Mesenchymal stem cell (in vitro differentiated cells and primary cell): ENCODE results near the gene CXCL5.

ENCODE experiments used
- DNase-seq: peaks from one replicate; pipeline ENCODE4 v3.0.0-alpha.2; 2013
- H2AFZ ChIP-seq: one replicate; pipeline ENCODE4 v1.6.1; 2013; ENCODE audit warnings: low read depth, mild to moderate bottlenecking, control low read depth, inconsistent platforms, low read length, moderate library complexity
- H2AK5ac ChIP-seq: 2 replicates; pipeline ENCODE4 v1.6.1; 2013; ENCODE audit warnings: low read length, moderate library complexity, mild to moderate bottlenecking, inconsistent platforms; ENCODE audit not compliant: severe bottlenecking
- H2BK120ac ChIP-seq: one replicate; pipeline ENCODE4 v1.6.1; 2013; ENCODE audit warnings: low read depth, mild to moderate bottlenecking, inconsistent platforms, low read length, moderate library complexity
- H2BK12ac ChIP-seq, 2 experiments: one replicate each; pipeline ENCODE4 v1.6.1; 2013; ENCODE audit warnings: inconsistent platforms in 2 of 2, low read length in 2 of 2, mild to moderate bottlenecking in 2 of 2, moderate library complexity in 2 of 2, control low read depth in 1 of 2
- H2BK15ac ChIP-seq: one replicate; pipeline ENCODE4 v1.6.1; 2013; ENCODE audit warnings: mild to moderate bottlenecking, low read depth, inconsistent platforms; ENCODE audit not compliant: poor library complexity, severe bottlenecking
- H2BK5ac ChIP-seq: 2 replicates; pipeline ENCODE4 v1.6.1; 2013; ENCODE audit warnings: low read depth, mild to moderate bottlenecking, low read length, control low read depth, inconsistent platforms; ENCODE audit not compliant: poor library complexity, severe bottlenecking
- H3K14ac ChIP-seq, 2 experiments: one replicate each; pipeline ENCODE4 v1.6.1; 2013; ENCODE audit warnings: inconsistent platforms in 2 of 2, low read length in 2 of 2, control low read depth in 1 of 2, mild to moderate bottlenecking in 1 of 2, moderate library complexity in 1 of 2
- H3K18ac ChIP-seq, 2 experiments: one replicate each; pipeline ENCODE4 v1.6.1; 2013; ENCODE audit warnings: inconsistent platforms in 2 of 2, low read length in 2 of 2, control low read depth in 1 of 2, low read depth in 1 of 2, mild to moderate bottlenecking in 1 of 2
- H3K23ac ChIP-seq, 2 experiments: one replicate each; pipeline ENCODE4 v1.6.1; 2013; ENCODE audit warnings: inconsistent platforms in 2 of 2, low read length in 2 of 2, mild to moderate bottlenecking in 2 of 2, moderate library complexity in 2 of 2, control low read depth in 1 of 2
- H3K27ac ChIP-seq: 2 replicates; pipeline ENCODE4 v1.5.1; 2013; ENCODE audit warnings: mild to moderate bottlenecking, moderate library complexity, low read length, control low read depth, inconsistent platforms; ENCODE audit not compliant: poor library complexity, severe bottlenecking
- H3K27me3 ChIP-seq, 2 experiments: 2 replicates each; pipeline versions ENCODE4 v1.6.1 to v1.7.0; 2013; ENCODE audit warnings: low read length in 2 of 2, mild to moderate bottlenecking in 2 of 2, moderate library complexity in 2 of 2, control low read depth in 1 of 2, inconsistent platforms in 1 of 2; ENCODE audit not compliant: control insufficient read depth in 1 of 2, insufficient read depth in 1 of 2
- H3K36me3 ChIP-seq, 2 experiments: 2 replicates each; pipeline versions ENCODE4 v1.6.1 to v1.7.0; 2013; ENCODE audit warnings: low read length in 2 of 2, control low read depth in 1 of 2, inconsistent platforms in 1 of 2, low read depth in 1 of 2, mild to moderate bottlenecking in 1 of 2; ENCODE audit not compliant: insufficient read depth in 2 of 2, control insufficient read depth in 1 of 2
- H3K4ac ChIP-seq, 2 experiments: one replicate each; pipeline ENCODE4 v1.6.1; 2013; ENCODE audit warnings: inconsistent platforms in 2 of 2, low read length in 2 of 2, mild to moderate bottlenecking in 2 of 2, moderate library complexity in 2 of 2, control low read depth in 1 of 2, low read depth in 1 of 2
- H3K4me1 ChIP-seq: 2 replicates; pipeline ENCODE4 v1.6.1; 2013; ENCODE audit warnings: low read depth, low read length, control low read depth; ENCODE audit not compliant: control insufficient read depth, insufficient read depth
- H3K4me2 ChIP-seq: 2 replicates; pipeline ENCODE4 v1.6.1; 2013; ENCODE audit warnings: low read length, mild to moderate bottlenecking, inconsistent platforms; ENCODE audit not compliant: poor library complexity, severe bottlenecking
- H3K4me3 ChIP-seq, 2 experiments: 2 replicates each; pipeline versions ENCODE4 v1.5.1 to v1.7.0; 2013; ENCODE audit warnings: low read length in 2 of 2, mild to moderate bottlenecking in 2 of 2, control low read depth in 1 of 2, low read depth in 1 of 2; ENCODE audit not compliant: insufficient read depth in 1 of 2
- H3K79me1 ChIP-seq: replicated peaks from 2 replicates; pipeline ENCODE4 v1.6.1; 2013; ENCODE audit warnings: mild to moderate bottlenecking, control low read depth, low read length, inconsistent platforms; ENCODE audit not compliant: poor library complexity, severe bottlenecking
- H3K9ac ChIP-seq: 2 replicates; pipeline ENCODE4 v1.7.0; 2013; ENCODE audit warnings: mild to moderate bottlenecking, low read length, moderate library complexity
- H3K9me3 ChIP-seq: 2 replicates; pipeline ENCODE4 v1.7.0; 2013; ENCODE audit warnings: mild to moderate bottlenecking, low read length; ENCODE audit not compliant: control insufficient read depth
- H4K8ac ChIP-seq: one replicate; pipeline ENCODE4 v1.6.1; 2013; ENCODE audit warnings: inconsistent platforms, mild to moderate bottlenecking, low read length, moderate library complexity
- H4K91ac ChIP-seq: one replicate; pipeline ENCODE4 v1.6.1; 2013; ENCODE audit warnings: mild to moderate bottlenecking, low read length, inconsistent platforms
- WGBS: methylation state at CpG from one replicate; pipeline ENCODE4 v1.1.7; 2013; ENCODE audit warnings: mixed read lengths; 5-methylcytosine and 5-hydroxymethylcytosine counted together

Gene CXCL5

GRCh38 chr4:73970945-73971344 lies 27.5 kb downstream of the CXCL5 start:
- H2AFZ ChIP-seq = no peak overlapping the region
- no peak overlapping the region for H2AK5ac ChIP-seq
- no peaks in the 10 kb centered on the region for H3K27me3 ChIP-seq
- H3K18ac ChIP-seq = no peak overlapping the region
- H2BK120ac ChIP-seq = no peak overlapping the region
- H2BK5ac ChIP-seq = no peak overlapping the region
- no peak overlapping the region for H3K4me3 ChIP-seq
- no peak overlapping the region for H3K14ac ChIP-seq
- no peak overlapping the region for H2BK15ac ChIP-seq
- H3K9me3 ChIP-seq = peaks cover 36% of the 10 kb centered on the region
- no peaks in the 10 kb centered on the region for H3K79me1 ChIP-seq
- no peak overlapping the region for H2BK12ac ChIP-seq
- no peak overlapping the region for H3K27ac ChIP-seq
- no peaks in the 10 kb centered on the region for H3K36me3 ChIP-seq
- H4K91ac ChIP-seq = no peak overlapping the region
- no peak overlapping the region for H3K4me2 ChIP-seq
- H3K23ac ChIP-seq = no peak overlapping the region
- no peaks in the 10 kb centered on the region for H3K4me1 ChIP-seq
- H3K4ac ChIP-seq = no peak overlapping the region
- no peak overlapping the region for H3K9ac ChIP-seq
- no peak for DNase-seq
- no peak overlapping the region for H4K8ac ChIP-seq

GRCh38 chr4:73970011-73970410 lies 28.5 kb downstream of the CXCL5 start:
- Histone ChIP-seq H3K18ac (no peak overlapping the region), H3K27me3 (no peaks in the 10 kb centered on the region), H3K27ac (no peak overlapping the region), H2BK12ac (no peak overlapping the region), H4K91ac (no peak overlapping the region), H3K4me1 (no peaks in the 10 kb centered on the region), H4K8ac (no peak overlapping the region), H3K9me3 (peaks cover 36% of the 10 kb centered on the region), H3K4me2 (no peak overlapping the region), H3K4me3 (no peak overlapping the region), H2AK5ac (no peak overlapping the region), H2AFZ (no peak overlapping the region), H3K9ac (no peak overlapping the region), H3K23ac (no peak overlapping the region), H3K36me3 (no peaks in the 10 kb centered on the region), H2BK120ac (no peak overlapping the region), H2BK15ac (no peak overlapping the region), H2BK5ac (no peak overlapping the region), H3K4ac (no peak overlapping the region), H3K79me1 (no peaks in the 10 kb centered on the region), H3K14ac (no peak overlapping the region)
- WGBS = no CpG with 5 or more reads among the region's 1 CpG
- no peak for DNase-seq

GRCh38 chr4:73967866-73968265 lies 30.6 kb downstream of the CXCL5 start:
- no peaks in the 10 kb centered on the region for H3K27me3 ChIP-seq
- no peak overlapping the region for H2AK5ac ChIP-seq
- H3K27ac ChIP-seq = no peak overlapping the region
- H3K23ac ChIP-seq = no peak overlapping the region
- H2BK12ac ChIP-seq = no peak overlapping the region
- H3K9me3 ChIP-seq = peaks cover 44% of the 10 kb centered on the region
- no peaks in the 10 kb centered on the region for H3K36me3 ChIP-seq
- DNase-seq = no peak
- H3K18ac ChIP-seq = no peak overlapping the region
- no peak overlapping the region for H4K8ac ChIP-seq
- H2BK120ac ChIP-seq = no peak overlapping the region
- H3K9ac ChIP-seq = no peak overlapping the region
- H3K4ac ChIP-seq = no peak overlapping the region
- no peak overlapping the region for H2AFZ ChIP-seq
- H3K14ac ChIP-seq = no peak overlapping the region
- no peak overlapping the region for H2BK5ac ChIP-seq
- no peaks in the 10 kb centered on the region for H3K4me1 ChIP-seq
- no peak overlapping the region for H3K4me3 ChIP-seq
- no peak overlapping the region for H4K91ac ChIP-seq
- no peaks in the 10 kb centered on the region for H3K79me1 ChIP-seq
- no peak overlapping the region for H3K4me2 ChIP-seq
- H2BK15ac ChIP-seq = no peak overlapping the region

GRCh38 chr4:73964862-73965611 lies 33.4 kb downstream of the CXCL5 start:
- 59% methylated on average over 7 of the region's 7 CpGs for WGBS
- peak; percentile 22 for DNase-seq
- no peak overlapping the region for H3K4me3 ChIP-seq

More at GRCh38 chr4:73964862-73965611, 33.4 kb downstream of the CXCL5 start:
- H2BK12ac ChIP-seq = no peak overlapping the region
- H3K36me3 ChIP-seq = no peaks in the 10 kb centered on the region
- no peak overlapping the region for H3K9ac ChIP-seq
- H3K4me2 ChIP-seq = no peak overlapping the region
- H3K4me1 ChIP-seq = no peaks in the 10 kb centered on the region
- H3K27ac ChIP-seq = no peak overlapping the region
- no peak overlapping the region for H2AFZ ChIP-seq
- H2BK120ac ChIP-seq = no peak overlapping the region
- H4K91ac ChIP-seq = no peak overlapping the region
- H3K4ac ChIP-seq = no peak overlapping the region
- H4K8ac ChIP-seq = no peak overlapping the region
- H3K23ac ChIP-seq = no peak overlapping the region
- no peaks in the 10 kb centered on the region for H3K79me1 ChIP-seq
- H3K27me3 ChIP-seq = no peaks in the 10 kb centered on the region
- no peak overlapping the region for H3K18ac ChIP-seq
- H2BK5ac ChIP-seq = no peak overlapping the region
- H3K14ac ChIP-seq = no peak overlapping the region
- H3K9me3 ChIP-seq = peaks cover 37% of the 10 kb centered on the region
- H2AK5ac ChIP-seq = no peak overlapping the region
- no peak overlapping the region for H2BK15ac ChIP-seq
